Glutamatergic neuron (in vitro differentiated cells): ENCODE data around the gene DIDO1. TPM values are rescaled to one million over a fixed set of nuclear protein-coding genes. Genes with fewer than 3 reads are reported as not detected.

ENCODE experiments used
- DNase-seq: peaks from one replicate; pipeline ENCODE4 v3.0.0; 2022
- H3K27ac Mint-ChIP-seq: one replicate; pipeline ENCODE4 v1.8.0; 2020; ENCODE audit warnings: mild to moderate bottlenecking, mixed read lengths, inconsistent platforms; ENCODE audit not compliant: unreplicated experiment
- H3K27me3 Mint-ChIP-seq: one replicate; pipeline ENCODE4 v1.8.0; 2020; ENCODE audit warnings: mild to moderate bottlenecking, moderate library complexity, mixed read lengths, inconsistent platforms; ENCODE audit not compliant: unreplicated experiment
- H3K36me3 Mint-ChIP-seq: one replicate; pipeline ENCODE4 v1.8.0; 2020; ENCODE audit warnings: mild to moderate bottlenecking, mixed read lengths, inconsistent platforms; ENCODE audit not compliant: unreplicated experiment
- H3K4me1 Mint-ChIP-seq: one replicate; pipeline ENCODE4 v1.8.0; 2020; ENCODE audit warnings: mild to moderate bottlenecking, low read depth, mixed read lengths, inconsistent platforms; ENCODE audit not compliant: unreplicated experiment
- H3K4me3 Mint-ChIP-seq: one replicate; pipeline ENCODE4 v1.8.0; 2020; ENCODE audit warnings: mild to moderate bottlenecking, mixed read lengths, inconsistent platforms; ENCODE audit not compliant: unreplicated experiment
- H3K9me3 Mint-ChIP-seq: one replicate; pipeline ENCODE4 v1.8.0; 2020; ENCODE audit warnings: mild to moderate bottlenecking, moderate library complexity, mixed read lengths, inconsistent platforms; ENCODE audit not compliant: unreplicated experiment
- CTCF ChIP-seq: fragments of 200-600 bp; sonication (generic); IDR thresholded peaks from one replicate; pipeline ENCODE4 v1.5.0; 2021; ENCODE audit not compliant: partially characterized antibody, unreplicated experiment
- total RNA-seq: library from RNA; stranded (reverse); fragmentation: NEBNext Ultra II Directional; extraction: Animal tissue kit (Norgen Biotek cat#: 25700); gene quantifications from one replicate; pipeline ENCODE4 v1.2.1, GENCODE V29; 2021; ENCODE audit not compliant: unreplicated experiment

DIDO1 gene
- total RNA-seq, 1 donor from 2014 or later, result 77.8 TPM

GRCh38 chr20:62917720-62918119 lies 8.6 kb downstream of the DIDO1 start:
- peaks cover 66% of the 10 kb centered on the region for H3K4me1 Mint-ChIP-seq
- H3K27me3 Mint-ChIP-seq, result peaks cover 6% of the 10 kb centered on the region
- peaks cover 5% of the 10 kb centered on the region for H3K9me3 Mint-ChIP-seq
- TF ChIP-seq CTCF, result no peak
- DNase-seq, result no peak
- H3K4me3 Mint-ChIP-seq, result peak overlapping the region; percentile 82
- H3K27ac Mint-ChIP-seq, result peak overlapping the region; percentile 94
- H3K36me3 Mint-ChIP-seq, result no peaks in the 10 kb centered on the region

GRCh38 chr20:62916703-62917476 lies 9.4 kb downstream of the DIDO1 start:
- DNase-seq, result no peak
- Mint-ChIP-seq H3K27ac (peak overlapping the region; percentile 94), H3K36me3 (no peaks in the 10 kb centered on the region), H3K27me3 (peaks cover 6% of the 10 kb centered on the region), H3K4me1 (peaks cover 65% of the 10 kb centered on the region), H3K4me3 (peak overlapping the region; percentile 82), H3K9me3 (peaks cover 5% of the 10 kb centered on the region)
- no peak for TF ChIP-seq CTCF

- H3K27me3 Mint-ChIP-seq, result peaks cover 6% of the 10 kb centered on the region
- no peak for TF ChIP-seq CTCF
- peak overlapping the region; percentile 92 for H3K4me3 Mint-ChIP-seq
- H3K36me3 Mint-ChIP-seq, result no peaks in the 10 kb centered on the region
- peak overlapping the region; percentile 99 for H3K27ac Mint-ChIP-seq
- DNase-seq, result peak; percentile 58
- H3K4me1 Mint-ChIP-seq, result peaks cover 66% of the 10 kb centered on the region
- peaks cover 5% of the 10 kb centered on the region for H3K9me3 Mint-ChIP-seq
Observed at GRCh38 chr20:62914970-62915457, 11.3 kb downstream of the DIDO1 start.

GRCh38 chr20:62914436-62914835 lies 11.9 kb downstream of the DIDO1 start:
- H3K4me3 Mint-ChIP-seq, result peak overlapping the region; percentile 92
- H3K27ac Mint-ChIP-seq, result peak overlapping the region; percentile 99
- H3K4me1 Mint-ChIP-seq, result peaks cover 64% of the 10 kb centered on the region

More at GRCh38 chr20:62914436-62914835, 11.9 kb downstream of the DIDO1 start:
- Mint-ChIP-seq H3K27me3 (peaks cover 6% of the 10 kb centered on the region), H3K36me3 (no peaks in the 10 kb centered on the region), H3K9me3 (peaks cover 5% of the 10 kb centered on the region)
- DNase-seq, result peak; percentile 63
- TF ChIP-seq CTCF, result no peak
